CD4-positive, alpha-beta T cell treated with Interleukin-17A for 1 hour (primary cell): Measurements from ENCODE around the gene GARNL3.

Experiments
- DNase-seq: peaks from one replicate; pipeline ENCODE4 v3.0.0-alpha.2; 2020

Gene GARNL3

DNA sequence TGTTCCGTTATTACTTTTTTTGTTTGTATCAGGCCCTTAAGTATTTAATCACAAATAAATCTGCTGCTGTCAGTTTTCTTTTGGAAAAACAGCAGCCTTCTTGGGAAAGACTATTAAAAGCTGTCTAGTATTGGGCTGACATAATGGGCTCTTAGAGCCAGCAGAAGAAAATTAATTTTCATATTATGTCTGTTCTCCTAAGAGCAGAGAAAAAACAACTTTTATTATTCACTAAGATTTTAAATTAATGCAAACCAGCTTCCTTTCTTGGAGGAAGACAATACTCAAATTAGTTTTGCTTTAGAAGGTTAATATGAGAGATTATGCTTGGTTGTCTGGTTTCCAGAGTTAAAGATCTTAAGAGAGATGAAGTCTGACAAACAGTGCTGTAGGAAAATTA is 30.6 kb upstream of the GARNL3 start:
- no peak for DNase-seq

- no peak for DNase-seq
Observed at GRCh38 chr9:127237801-127238200, 26.8 kb upstream of the GARNL3 start.

- no peak for DNase-seq
Observed at GRCh38 chr9:127241354-127241753, 23.2 kb upstream of the GARNL3 start.

- peak; percentile 93 for DNase-seq
Observed at GRCh38 chr9:127244609-127245601, 19.7 kb upstream of the GARNL3 start.

DNA sequence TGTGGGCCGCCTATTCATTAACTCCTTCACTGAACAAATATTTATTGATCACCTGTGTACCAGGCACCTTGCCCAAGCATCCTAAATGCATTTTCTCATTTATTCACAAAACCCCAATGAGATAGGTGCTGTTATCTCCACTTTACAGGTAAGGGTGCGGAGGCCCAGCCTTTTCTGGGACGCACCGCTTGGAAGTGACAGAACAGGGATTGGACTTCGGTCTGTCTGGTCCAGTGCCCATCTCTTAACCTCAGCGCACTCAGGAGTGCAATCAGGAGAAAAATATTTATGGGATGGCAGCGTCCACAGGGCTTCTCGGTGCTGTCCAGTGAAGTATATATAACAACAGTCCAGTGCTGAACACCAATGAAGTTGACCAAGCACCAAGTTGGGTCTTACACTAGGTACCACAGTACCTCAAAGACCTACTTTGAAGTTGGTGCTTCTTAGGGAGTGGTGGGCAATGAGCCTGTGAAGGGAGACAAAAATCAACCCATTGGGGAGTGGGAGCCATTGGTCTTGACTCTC is 18.9 kb upstream of the GARNL3 start:
- no peak for DNase-seq

DNA sequence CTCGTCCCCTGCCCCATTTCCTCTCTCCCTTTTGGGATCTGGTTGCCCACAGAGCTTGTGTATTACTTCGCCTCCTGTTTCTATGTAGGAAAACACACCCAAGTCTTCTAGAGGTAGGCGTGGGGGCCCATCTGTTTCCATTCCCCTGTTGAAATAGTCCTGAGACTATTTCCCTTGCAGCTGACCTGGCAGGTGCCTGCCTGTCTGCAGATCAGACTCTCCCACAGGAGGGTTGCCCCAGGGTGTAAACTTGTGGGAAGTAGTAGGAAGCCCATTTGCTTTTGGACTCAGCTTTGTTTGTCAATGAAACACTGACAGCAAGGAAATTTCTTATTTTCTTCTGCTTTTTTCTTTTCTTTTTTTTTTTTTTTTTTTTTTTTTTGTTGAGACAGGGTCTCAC is 16.3 kb upstream of the GARNL3 start:
- no peak for DNase-seq

- no peak for DNase-seq
Observed at GRCh38 chr9:127249877-127250276, 14.7 kb upstream of the GARNL3 start.

DNA sequence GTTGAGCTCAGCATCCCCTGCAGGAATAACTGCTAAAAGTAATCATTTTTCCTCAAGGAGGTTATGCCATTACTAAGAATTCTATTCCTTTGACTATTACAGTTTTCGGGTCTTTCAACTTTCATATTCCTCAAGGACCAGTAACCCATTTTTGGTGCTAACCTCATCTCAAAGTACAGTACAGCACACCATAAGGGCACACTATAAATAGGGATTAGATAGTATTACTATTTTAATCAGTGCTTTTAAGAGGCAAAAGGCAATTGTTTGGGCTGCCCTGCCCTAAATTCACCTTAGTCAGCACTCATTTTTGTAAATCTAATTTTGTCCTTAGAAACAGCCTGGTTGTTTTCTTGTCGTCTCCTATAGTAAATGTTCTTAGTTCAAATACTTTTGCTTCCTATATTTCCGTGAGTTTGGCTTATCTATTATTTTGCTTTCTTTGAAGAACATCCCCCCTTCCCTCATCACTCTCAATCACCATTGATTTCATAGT is 13.6 kb upstream of the GARNL3 start:
- DNase-seq: no peak

- DNase-seq: no peak
Observed at GRCh38 chr9:127252410-127253318, 11.9 kb upstream of the GARNL3 start.

GRCh38 chr9:127253446-127253845 is 11.1 kb upstream of the GARNL3 start:
- no peak for DNase-seq

DNA sequence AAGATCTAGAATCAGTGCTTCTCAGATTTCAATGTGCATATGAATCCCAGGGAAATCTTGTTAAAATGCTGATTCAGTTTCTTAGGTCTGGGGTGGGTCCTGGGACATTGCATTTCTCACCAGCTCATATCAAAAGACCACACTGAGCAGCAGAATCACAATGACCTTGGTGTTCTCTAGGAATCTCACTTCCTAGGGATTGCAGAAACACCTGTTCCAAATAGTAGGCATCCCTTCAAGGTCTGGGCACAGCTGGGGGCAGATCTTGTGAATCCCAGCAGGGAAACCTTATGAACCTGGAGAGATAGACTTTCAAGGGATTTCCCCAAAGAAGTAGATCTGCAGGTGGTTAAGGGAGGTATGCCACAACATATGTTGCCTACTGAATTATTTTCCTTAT is 8.9 kb upstream of the GARNL3 start:
- DNase-seq: no peak

- no peak for DNase-seq
Observed at GRCh38 chr9:127256324-127256723, 8.2 kb upstream of the GARNL3 start.

DNA sequence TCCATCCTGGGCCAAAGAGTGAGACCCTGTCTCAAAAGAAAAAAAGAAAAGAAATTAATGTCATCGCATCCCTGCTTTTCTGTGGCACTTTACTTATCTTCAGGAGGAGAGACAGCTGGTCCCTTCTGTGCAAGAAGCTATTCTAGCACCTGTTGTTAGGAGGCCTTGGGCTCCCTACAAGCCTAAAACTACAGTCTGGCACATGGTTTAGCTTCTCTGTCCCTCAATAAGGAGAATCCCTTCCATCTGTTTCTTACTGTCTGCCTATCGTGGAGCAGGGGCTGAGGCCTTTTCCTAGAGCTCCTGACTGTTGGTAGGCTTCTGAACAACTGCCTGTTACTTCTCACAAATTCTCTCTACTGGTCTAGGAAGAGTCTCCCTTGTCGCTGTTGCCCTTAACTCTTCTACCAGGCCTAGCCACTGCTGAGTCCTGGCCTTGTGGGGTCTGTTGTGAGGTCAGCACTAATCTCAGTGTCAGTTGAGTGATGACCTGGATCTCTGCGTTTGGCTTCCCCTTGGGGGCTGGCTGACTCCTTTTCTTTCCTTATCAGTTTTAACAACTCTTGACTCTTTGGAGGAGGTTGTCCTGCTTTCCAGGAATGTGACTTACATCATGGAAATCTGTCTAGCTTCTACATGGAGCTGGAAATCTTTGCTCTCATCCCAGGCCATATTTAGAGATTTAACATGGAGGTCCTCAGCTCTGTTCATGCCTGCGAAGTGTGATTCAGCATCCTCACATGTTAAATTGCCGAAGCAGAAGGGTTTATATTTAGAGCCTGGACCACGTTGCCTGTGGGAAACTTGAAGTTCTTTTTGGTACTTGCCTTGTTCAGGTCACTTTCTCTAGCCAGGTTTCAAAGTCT is 5.7 kb upstream of the GARNL3 start:
- no peak for DNase-seq

GRCh38 chr9:127262602-127263001 is 2.0 kb upstream of the GARNL3 start:
- DNase-seq: no peak

DNA sequence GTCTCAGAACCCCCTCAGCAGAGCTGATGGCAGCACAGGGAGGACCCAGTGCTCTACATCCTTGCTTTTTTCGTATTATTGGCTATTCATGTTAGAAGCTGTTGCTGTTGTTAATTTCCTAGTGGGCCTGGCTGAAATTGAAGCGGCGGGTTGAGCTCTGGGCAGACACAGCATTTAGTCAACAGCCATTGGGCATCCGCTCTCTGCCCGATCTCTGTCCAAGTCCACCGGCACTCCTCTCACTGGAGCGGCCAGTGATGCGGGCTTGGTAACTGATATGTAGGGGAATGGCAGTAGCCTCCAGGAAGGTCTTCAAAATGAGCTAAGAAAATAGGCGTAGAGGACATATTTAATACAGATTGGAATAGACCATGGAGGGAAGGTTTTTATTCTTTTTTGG is 1.3 kb upstream of the GARNL3 start:
- DNase-seq: no peak

GRCh38 chr9:127263664-127264063 is 910 bp upstream of the GARNL3 start:
- DNase-seq: no peak

GRCh38 chr9:127267793-127268525 is 3.4 kb downstream of the GARNL3 start:
- DNase-seq: no peak

GRCh38 chr9:127269449-127269848 is 4.9 kb downstream of the GARNL3 start:
- no peak for DNase-seq

DNA sequence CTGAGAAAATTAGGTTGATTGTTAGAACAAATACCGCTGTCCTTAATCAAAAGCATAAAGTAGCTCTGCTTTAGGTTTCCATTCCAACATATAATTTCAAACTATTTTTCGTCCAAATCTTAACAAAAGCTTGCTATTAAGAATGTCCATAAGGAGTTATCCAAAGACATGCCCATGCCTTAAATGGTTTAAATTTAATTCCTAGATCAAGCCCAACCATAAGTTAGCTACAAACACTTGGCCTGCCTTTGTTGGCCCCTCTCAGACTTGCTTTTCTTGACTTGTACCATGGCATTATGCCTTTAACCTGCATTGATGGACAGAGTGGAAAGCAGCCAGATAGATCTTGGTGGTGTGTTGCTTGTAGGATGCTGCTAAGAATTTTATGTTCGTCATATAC is 8.8 kb downstream of the GARNL3 start:
- DNase-seq: no peak

DNA sequence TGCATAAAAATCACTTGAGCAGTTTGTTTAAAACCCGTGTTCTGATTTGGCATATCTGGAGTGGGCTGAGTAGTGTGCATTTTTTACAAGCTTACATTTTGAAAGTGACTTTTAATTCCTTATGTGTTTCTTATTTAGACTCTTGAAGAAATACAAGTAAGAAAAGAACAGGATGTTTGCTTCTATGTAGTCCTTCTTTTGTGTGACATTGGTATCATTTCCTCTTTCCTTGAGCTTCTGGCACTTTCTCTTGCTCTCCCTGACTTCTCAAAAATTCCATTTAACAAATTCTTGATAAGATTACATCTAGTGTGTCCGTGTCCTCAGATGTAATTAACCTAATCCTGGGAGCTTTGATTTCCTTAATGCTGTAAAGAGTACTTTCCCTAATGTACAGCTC is 12.5 kb downstream of the GARNL3 start:
- no peak for DNase-seq

GRCh38 chr9:127277770-127278169 is 13.2 kb downstream of the GARNL3 start:
- DNase-seq: no peak

GRCh38 chr9:127278372-127278771 is 13.8 kb downstream of the GARNL3 start:
- no peak for DNase-seq
